ENCODE measurements around the gene PDSS2. TPM values are rescaled to one million over a fixed set of nuclear protein-coding genes. Genes with fewer than 3 reads are reported as not detected.

The PDSS2 gene
- polyA plus RNA-seq, 3 donors: 10.1 to 13.9 (median 13.3) TPM

GRCh38 chr6:107305391-107305790 is 154.0 kb downstream of the PDSS2 start:
- TF ChIP-seq, protein P1, sequence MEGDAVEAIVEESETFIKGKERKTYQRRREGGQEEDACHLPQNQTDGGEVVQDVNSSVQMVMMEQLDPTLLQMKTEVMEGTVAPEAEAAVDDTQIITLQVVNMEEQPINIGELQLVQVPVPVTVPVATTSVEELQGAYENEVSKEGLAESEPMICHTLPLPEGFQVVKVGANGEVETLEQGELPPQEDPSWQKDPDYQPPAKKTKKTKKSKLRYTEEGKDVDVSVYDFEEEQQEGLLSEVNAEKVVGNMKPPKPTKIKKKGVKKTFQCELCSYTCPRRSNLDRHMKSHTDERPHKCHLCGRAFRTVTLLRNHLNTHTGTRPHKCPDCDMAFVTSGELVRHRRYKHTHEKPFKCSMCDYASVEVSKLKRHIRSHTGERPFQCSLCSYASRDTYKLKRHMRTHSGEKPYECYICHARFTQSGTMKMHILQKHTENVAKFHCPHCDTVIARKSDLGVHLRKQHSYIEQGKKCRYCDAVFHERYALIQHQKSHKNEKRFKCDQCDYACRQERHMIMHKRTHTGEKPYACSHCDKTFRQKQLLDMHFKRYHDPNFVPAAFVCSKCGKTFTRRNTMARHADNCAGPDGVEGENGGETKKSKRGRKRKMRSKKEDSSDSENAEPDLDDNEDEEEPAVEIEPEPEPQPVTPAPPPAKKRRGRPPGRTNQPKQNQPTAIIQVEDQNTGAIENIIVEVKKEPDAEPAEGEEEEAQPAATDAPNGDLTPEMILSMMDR (IDR thresholded peaks at IDR 0.05): no peak
- Histone ChIP-seq H3K4me1 (ENCODE audit: control insufficient read depth in 1 of 2, insufficient read depth in 2 of 2, low read length in 2 of 2) (no peaks in the 10 kb centered on the region), H3K27ac (ENCODE audit: low read depth in 1 of 2, low read length in 2 of 2) (no peak overlapping the region), H4K20me1 (ENCODE audit: insufficient read depth, low read length) (no peaks in the 10 kb centered on the region), H3K4me3 (replicated peaks in 1 of 3; ENCODE audit: low read depth in 2 of 3, low read length in 3 of 3) (no peak overlapping the region), H3K27me3 (ENCODE audit: control insufficient read depth in 2 of 2, insufficient read depth in 2 of 2, low read length in 2 of 2) (no peaks in the 10 kb centered on the region), H3K79me2 (ENCODE audit: insufficient read depth, low read length) (no peaks in the 10 kb centered on the region), H3K9ac (ENCODE audit: insufficient read depth, low read length, poor library complexity, severe bottlenecking) (no peak overlapping the region), H3K9me3 (replicated peaks in 1 of 2; ENCODE audit: control insufficient read depth in 1 of 2, insufficient read depth in 1 of 2, low read length in 2 of 2) (no peaks in the 10 kb centered on the region), H2AFZ (ENCODE audit: insufficient read depth, low read depth, low read length, poor library complexity, severe bottlenecking) (no peak overlapping the region), H3K4me2 (replicated peaks; ENCODE audit: extremely low read depth, low read length, poor library complexity, severe bottlenecking) (no peak overlapping the region), H3K36me3 (replicated peaks in 1 of 2; ENCODE audit: control insufficient read depth in 1 of 2, insufficient read depth in 2 of 2, low read length in 2 of 2) (no peaks in the 10 kb centered on the region)
- no peak for DNase-seq
- no CpG with 5 or more reads among the region's 2 CpGs for WGBS (ENCODE audit: insufficient coverage)
- H3K9me3 Mint-ChIP-seq: no peaks in the 10 kb centered on the region
- peaks cover 3 to 5% of the 10 kb centered on the region in 2 donors for H3K36me3 Mint-ChIP-seq
- H3K27me3 Mint-ChIP-seq (ENCODE audit: low read depth in 3 of 3): no peaks in the 10 kb centered on the region
- H3K4me3 Mint-ChIP-seq: no peak overlapping the region
- no peak overlapping the region for H3K27ac Mint-ChIP-seq
- no peaks in the 10 kb centered on the region for H3K4me1 Mint-ChIP-seq
- intact Hi-C loops (cut with micrococcal nuclease): no loop called here

DNA sequence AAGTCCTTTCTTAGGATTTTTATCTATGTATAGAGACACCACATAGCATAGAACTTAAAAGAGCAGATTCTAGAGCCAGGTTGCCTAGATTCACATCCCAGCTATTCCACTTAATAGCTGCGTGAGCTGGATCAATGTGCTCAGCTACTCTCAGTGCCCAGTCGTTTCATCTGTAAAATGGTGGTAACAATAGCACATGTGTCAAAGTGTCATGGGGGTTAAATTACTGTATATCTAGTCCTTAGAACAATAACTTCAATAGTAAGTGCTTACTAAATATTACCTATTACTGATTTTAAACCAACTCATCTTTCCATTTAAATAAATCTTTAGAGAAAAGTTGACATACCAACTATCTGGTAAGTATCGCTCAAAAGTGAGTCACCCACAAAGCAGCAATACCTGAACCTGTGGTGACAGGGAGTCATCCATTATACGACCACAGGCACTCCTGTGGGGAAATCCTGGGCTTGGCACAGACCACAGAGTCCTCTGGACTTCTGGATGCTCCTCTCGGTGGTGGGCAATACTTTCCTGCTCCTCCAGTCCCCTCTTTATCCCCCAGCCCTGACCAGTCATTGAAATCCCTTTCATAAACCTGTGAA is 154.8 kb downstream of the PDSS2 start:
- Histone ChIP-seq H3K9ac (ENCODE audit: insufficient read depth, low read length, poor library complexity, severe bottlenecking) (no peak overlapping the region), H3K79me2 (ENCODE audit: insufficient read depth, low read length) (no peaks in the 10 kb centered on the region), H3K4me2 (replicated peaks; ENCODE audit: extremely low read depth, low read length, poor library complexity, severe bottlenecking) (no peak overlapping the region), H3K36me3 (replicated peaks in 1 of 2; ENCODE audit: control insufficient read depth in 1 of 2, insufficient read depth in 2 of 2, low read length in 2 of 2) (no peaks in the 10 kb centered on the region), H4K20me1 (ENCODE audit: insufficient read depth, low read length) (no peaks in the 10 kb centered on the region), H3K9me3 (replicated peaks in 1 of 2; ENCODE audit: control insufficient read depth in 1 of 2, insufficient read depth in 1 of 2, low read length in 2 of 2) (no peaks in the 10 kb centered on the region), H2AFZ (ENCODE audit: insufficient read depth, low read depth, low read length, poor library complexity, severe bottlenecking) (no peak overlapping the region), H3K4me1 (ENCODE audit: control insufficient read depth in 1 of 2, insufficient read depth in 2 of 2, low read length in 2 of 2) (no peaks in the 10 kb centered on the region), H3K27ac (ENCODE audit: low read depth in 1 of 2, low read length in 2 of 2) (no peak overlapping the region), H3K27me3 (ENCODE audit: control insufficient read depth in 2 of 2, insufficient read depth in 2 of 2, low read length in 2 of 2) (no peaks in the 10 kb centered on the region), H3K4me3 (replicated peaks in 1 of 3; ENCODE audit: low read depth in 2 of 3, low read length in 3 of 3) (no peak overlapping the region)
- Mint-ChIP-seq H3K9me3 (no peaks in the 10 kb centered on the region), H3K27me3 (ENCODE audit: low read depth in 3 of 3) (no peaks in the 10 kb centered on the region), H3K4me3 (no peak overlapping the region), H3K27ac (peak overlapping the region in 1 of 7 donors; percentile 45), H3K36me3 (peaks cover 3 to 5% of the 10 kb centered on the region in 2 donors), H3K4me1 (no peaks in the 10 kb centered on the region)
- DNase-seq: no peak
- intact Hi-C loops (cut with micrococcal nuclease): no loop called here
- WGBS (ENCODE audit: insufficient coverage): no CpG with 5 or more reads among the region's 5 CpGs
- TF ChIP-seq, protein P1 (IDR thresholded peaks at IDR 0.05): no peak
